SU-DHL-6 (cell line): Measurements from ENCODE around the gene MIA2.

Experiments used
- H2AFZ ChIP-seq: fragments of 200-600 bp; sonication (generic); 2 replicates; pipeline ENCODE4 v1.6.1; 2014; ENCODE audit warnings: low read depth, mild to moderate bottlenecking, moderate library complexity, mixed read lengths, antibody characterized with exemption, low read length; ENCODE audit not compliant: severe bottlenecking
- H3F3A ChIP-seq: fragments of 200-600 bp; shearing (Covaris generic); 2 replicates; pipeline ENCODE4 v1.6.0; 2016; ENCODE audit warnings: antibody characterized with exemption, mild to moderate bottlenecking; ENCODE audit not compliant: insufficient read depth
- H3K27ac ChIP-seq: fragments of 200-600 bp; sonication (generic); 2 replicates; pipeline ENCODE4 v1.5.1; 2016; ENCODE audit warnings: low read depth, mild to moderate bottlenecking, low read length, moderate library complexity, mixed read lengths
- H3K27me3 ChIP-seq: fragments of 200-600 bp; sonication (generic), shearing (Covaris generic); 2 replicates; pipeline ENCODE4 v1.6.0; 2014; ENCODE audit warnings: mild to moderate bottlenecking, low read length
- H3K36me3 ChIP-seq: fragments of 200-600 bp; sonication (generic); 2 replicates; pipeline ENCODE4 v1.6.1; 2014; ENCODE audit warnings: mild to moderate bottlenecking, low read length, mixed read lengths
- H3K4me2 ChIP-seq: fragments of 300-600, 200-600 bp; shearing (Covaris generic), sonication (generic); 2 replicates; pipeline ENCODE4 v1.6.0; 2014; ENCODE audit warnings: low read length, low read depth, mild to moderate bottlenecking; ENCODE audit not compliant: poor library complexity, severe bottlenecking
- H3K4me3 ChIP-seq: fragments of 200-600 bp; sonication (generic); 2 replicates; pipeline ENCODE4 v1.5.1; 2014; ENCODE audit warnings: antibody characterized with exemption, low read length, mild to moderate bottlenecking, mixed read lengths; ENCODE audit not compliant: insufficient read depth, poor library complexity, severe bottlenecking
- H3K79me2 ChIP-seq: fragments of 200-600 bp; sonication (generic); 2 replicates; pipeline ENCODE4 v1.6.1; 2014; ENCODE audit warnings: mild to moderate bottlenecking, low read length, moderate library complexity; ENCODE audit not compliant: insufficient read depth
- H3K9ac ChIP-seq: fragments of 200-600 bp; sonication (generic); 2 replicates; pipeline ENCODE4 v1.7.0; 2014; ENCODE audit warnings: mild to moderate bottlenecking, low read length
- H3K9me2 ChIP-seq: fragments of 200-600 bp; sonication (generic); replicated peaks from 2 replicates; pipeline ENCODE4 v1.6.1; 2014; ENCODE audit warnings: low read length; ENCODE audit not compliant: insufficient read depth
- H3K9me3 ChIP-seq: fragments of 200-600 bp; sonication (generic); 2 replicates; pipeline ENCODE4 v1.6.1; 2014; ENCODE audit warnings: low read length, mixed read lengths; ENCODE audit not compliant: insufficient read depth
- H4K20me1 ChIP-seq: fragments of 200-600 bp; sonication (generic); 2 replicates; pipeline ENCODE4 v1.6.1; 2014; ENCODE audit warnings: low read depth, mild to moderate bottlenecking, antibody characterized with exemption, low read length, moderate library complexity, mixed read lengths
- CTCF ChIP-seq: fragments of 200-600 bp; sonication (generic); IDR thresholded peaks from one replicate; pipeline ENCODE4 v1.5.1; 2017; ENCODE audit warnings: antibody characterized with exemption, mild to moderate bottlenecking, low read length, moderate library complexity; ENCODE audit not compliant: insufficient read depth, poor library complexity, severe bottlenecking
- EZH2phosphoT487 ChIP-seq: fragments of 200-600 bp; sonication (generic), shearing (Covaris generic); conservative IDR thresholded peaks from 2 replicates; pipeline ENCODE4 v1.6.1; 2018; ENCODE audit warnings: mild to moderate bottlenecking, antibody characterized with exemption, low read length, moderate library complexity, mixed read lengths

Gene MIA2

DNA sequence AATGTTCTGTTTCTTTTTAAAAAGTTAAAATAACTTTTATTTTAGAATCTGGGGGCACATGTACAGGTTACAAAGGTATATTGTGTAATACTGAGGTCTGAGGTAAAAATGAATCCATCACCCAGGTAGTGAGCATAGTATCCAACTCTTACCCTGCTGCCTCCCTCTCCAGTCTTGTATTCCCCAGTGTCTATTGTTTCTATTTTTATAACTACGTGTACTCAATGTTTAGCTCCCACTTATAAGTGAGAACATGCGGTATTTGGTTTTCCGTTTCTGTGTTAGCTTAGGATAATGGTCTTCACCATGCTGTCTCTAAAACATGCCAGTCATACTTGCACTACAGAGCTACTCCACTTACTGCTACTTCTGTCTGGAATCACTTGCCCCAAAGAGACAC is 190.1 kb downstream of the MIA2 start:
- Histone ChIP-seq H3K36me3 (no peaks in the 10 kb centered on the region), H4K20me1 (peaks cover 8% of the 10 kb centered on the region; the same call in 1 of the 2 replicates), H3K9me3 (no peaks in the 10 kb centered on the region), H3K9me2 (no peaks in the 10 kb centered on the region), H3K27ac (no peak overlapping the region), H3K9ac (no peak overlapping the region), H3K4me2 (no peak overlapping the region), H3K27me3 (no peaks in the 10 kb centered on the region), H3F3A (0 out of 2 replicates have a peak, but pooled peaks cover 7% of the 10 kb centered on the region), H2AFZ (no peak overlapping the region), H3K79me2 (peaks cover 89% of the 10 kb centered on the region), H3K4me3 (no peak overlapping the region)
- TF ChIP-seq EZH2phosphoT487 (no peak), CTCF (no peak)

- Histone ChIP-seq H3K9me3 (no peaks in the 10 kb centered on the region), H3K4me2 (no peak overlapping the region), H4K20me1 (peaks cover 16% of the 10 kb centered on the region; the same call in 1 of the 2 replicates), H3K79me2 (peaks cover 95% of the 10 kb centered on the region), H3K9me2 (no peaks in the 10 kb centered on the region), H3K27me3 (no peaks in the 10 kb centered on the region), H3K9ac (no peak overlapping the region), H3K27ac (no peak overlapping the region), H3K36me3 (no peaks in the 10 kb centered on the region), H3K4me3 (no peak overlapping the region), H3F3A (0 out of 2 replicates have a peak, but pooled peaks cover 7% of the 10 kb centered on the region), H2AFZ (no peak overlapping the region)
- no peak for TF ChIP-seq EZH2phosphoT487
- TF ChIP-seq CTCF: no peak
Observed at GRCh38 chr14:39425947-39426346, 192.2 kb downstream of the MIA2 start.

DNA sequence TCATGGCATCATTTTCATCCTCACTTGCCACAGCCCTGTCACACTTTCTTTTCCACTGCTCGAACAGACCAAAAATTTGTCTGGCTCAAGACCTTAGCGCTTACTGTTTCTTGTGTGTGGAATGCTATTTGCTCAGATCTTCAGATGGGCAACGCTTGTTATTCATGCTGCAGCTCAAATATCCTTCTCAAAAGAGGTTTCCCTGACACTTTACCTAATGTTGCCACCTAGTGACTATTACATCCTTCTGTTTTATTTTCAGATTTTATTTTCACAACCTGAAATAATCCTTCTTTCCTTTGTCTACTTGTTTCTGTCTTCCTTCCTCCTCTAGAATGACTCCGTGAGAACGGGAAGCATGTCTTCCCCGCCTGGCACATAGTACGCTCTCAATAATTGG is 192.9 kb downstream of the MIA2 start:
- no peaks in the 10 kb centered on the region for H3K27me3 ChIP-seq
- 0 out of 2 replicates have a peak, but pooled peaks cover 7% of the 10 kb centered on the region for H3F3A ChIP-seq
- no peak overlapping the region for H3K27ac ChIP-seq
- H4K20me1 ChIP-seq: peaks cover 16% of the 10 kb centered on the region; the same call in 1 of the 2 replicates
- no peaks in the 10 kb centered on the region for H3K36me3 ChIP-seq
- H3K9me2 ChIP-seq: no peaks in the 10 kb centered on the region
- no peak overlapping the region for H3K4me2 ChIP-seq
- H3K9ac ChIP-seq: no peak overlapping the region
- H3K9me3 ChIP-seq: no peaks in the 10 kb centered on the region
- H3K79me2 ChIP-seq: peaks cover 95% of the 10 kb centered on the region
- TF ChIP-seq CTCF (peak; percentile 12), EZH2phosphoT487 (no peak)
- no peak overlapping the region for H2AFZ ChIP-seq
- no peak overlapping the region for H3K4me3 ChIP-seq
